Liver (tissue), 9 donors: ENCODE data around the gene TBC1D26. TPM values are rescaled to one million over a fixed set of nuclear protein-coding genes. Genes with fewer than 3 reads are reported as not detected.
"Not testable (repeated sequence)": the region's sequence is repeated elsewhere in the genome, so short reads cannot be mapped to it uniquely, and the experiment has no call there.

ENCODE experiments used
- DNase-seq: peaks from one replicate; pipeline ENCODE4 v3.0.0-alpha.2; 2017; ENCODE audit warnings: low spot score
- H3K27ac ChIP-seq, 2 donors: one replicate each; pipeline ENCODE4 v1.7.0; 2013; ENCODE audit warnings: inconsistent platforms in 2 of 2, low read length in 2 of 2, control low read depth in 1 of 2, low read depth in 1 of 2, mild to moderate bottlenecking in 1 of 2
- H3K27me3 ChIP-seq, 4 donors: one replicate each; pipeline versions ENCODE4 v1.6.1 to v1.7.0; 2013; ENCODE audit warnings: low read length in 3 of 4, inconsistent platforms in 1 of 4, mild to moderate bottlenecking in 1 of 4, moderate library complexity in 1 of 4; ENCODE audit not compliant: control insufficient read depth in 4 of 4, insufficient read depth in 4 of 4
- H3K36me3 ChIP-seq, 4 donors: one replicate each; pipeline versions ENCODE4 v1.6.1 to v1.7.0; 2013; ENCODE audit warnings: low read length in 3 of 4, mild to moderate bottlenecking in 3 of 4, low read depth in 1 of 4, moderate library complexity in 1 of 4; ENCODE audit not compliant: control insufficient read depth in 4 of 4, insufficient read depth in 3 of 4
- H3K4me1 ChIP-seq, 4 donors: one replicate each; pipeline versions ENCODE4 v1.6.1 to v1.7.0; 2013; ENCODE audit warnings: low read length in 3 of 4, mild to moderate bottlenecking in 3 of 4, moderate library complexity in 1 of 4; ENCODE audit not compliant: control insufficient read depth in 4 of 4, insufficient read depth in 4 of 4
- H3K4me3 ChIP-seq, 3 donors: one replicate each; pipeline versions ENCODE4 v1.6.1 to v1.7.0; 2013; ENCODE audit warnings: low read length in 3 of 3, control low read depth in 1 of 3, low read depth in 1 of 3, mild to moderate bottlenecking in 1 of 3
- H3K9ac ChIP-seq, 2 donors: one replicate each; pipeline ENCODE4 v1.7.0; 2013; ENCODE audit warnings: low read length in 2 of 2, mild to moderate bottlenecking in 2 of 2, moderate library complexity in 2 of 2, control low read depth in 1 of 2, low read depth in 1 of 2
- H3K9me3 ChIP-seq, 4 donors: one replicate each; pipeline versions ENCODE4 v1.6.1 to v1.7.0; 2013; ENCODE audit warnings: low read length in 3 of 4; ENCODE audit not compliant: control insufficient read depth in 4 of 4
- ATF3 ChIP-seq: IDR thresholded peaks from 2 replicates; pipeline ENCODE4 v1.6.1; 2016; ENCODE audit warnings: antibody characterized with exemption
- CTCF ChIP-seq: fragments of 150-350 bp; IDR thresholded peaks from 2 replicates; pipeline ENCODE4 v1.5.1; 2017; ENCODE audit warnings: improper control_type of control experiment, low read depth, low read length; ENCODE audit not compliant: missing input control
- FOXA2 ChIP-seq: IDR thresholded peaks from 2 replicates; pipeline ENCODE4 v1.6.1; 2016; ENCODE audit warnings: antibody characterized with exemption
- GABPA ChIP-seq, 2 donors: IDR thresholded peaks in 1 of 2; conservative IDR thresholded peaks in 1 of 2; 2 replicates each; pipeline ENCODE4 v1.6.1; 2016; ENCODE audit warnings: antibody characterized with exemption in 2 of 2, mild to moderate bottlenecking in 1 of 2, moderate library complexity in 1 of 2
- NR2F2 ChIP-seq: IDR thresholded peaks from 2 replicates; pipeline ENCODE4 v1.6.1; 2016; ENCODE audit warnings: antibody characterized with exemption
- RAD21 ChIP-seq, 2 donors: IDR thresholded peaks; 2 replicates each; pipeline ENCODE4 v1.6.1; 2016; ENCODE audit warnings: antibody characterized with exemption in 2 of 2, mild to moderate bottlenecking in 2 of 2
- RXRA ChIP-seq, 2 donors: IDR thresholded peaks; 2 replicates each; pipeline ENCODE4 v1.6.1; 2017 to 2018; ENCODE audit warnings: antibody characterized with exemption in 2 of 2, mild to moderate bottlenecking in 1 of 2
- TAF1 ChIP-seq: conservative IDR thresholded peaks from 2 replicates; pipeline ENCODE4 v1.6.1; 2016; ENCODE audit warnings: antibody characterized with exemption, mild to moderate bottlenecking
- YY1 ChIP-seq: IDR thresholded peaks from 2 replicates; pipeline ENCODE4 v1.6.1; 2016; ENCODE audit warnings: antibody characterized with exemption, mild to moderate bottlenecking
- ZBTB33 ChIP-seq: IDR thresholded peaks from 2 replicates; pipeline ENCODE4 v1.6.1; 2016; ENCODE audit warnings: antibody characterized with exemption
- WGBS: extraction: QIAGEN DNeasy Blood & Tissue Kit; methylation state at CpG from one replicate; pipeline ENCODE4 v1.1.7; 2013; 5-methylcytosine and 5-hydroxymethylcytosine counted together
- polyA plus RNA-seq, 2 donors: library from polyadenylated mRNA; stranded (reverse) in 1 of 2; unstranded in 1 of 2; fragments of 200-250 nt in 1 of 2; fragments of >200 nt in 1 of 2; fragmentation: Nextera tagmentation in 1 of 2; extraction: Ambion mirVana in 1 of 2; gene quantifications; one replicate each; pipeline versions ENCODE4 v1.2.1 to v1.2.3, GENCODE V29; 2013 to 2015
- total RNA-seq, 2 donors: library from RNA; depleted of rRNA; stranded (reverse); fragments of >200 nt; gene quantifications; one replicate each; pipeline ENCODE4 v1.2.3, GENCODE V29; 2014
- donor health status: healthy.
- donor health status: healthy.
- donor health status: healthy.
- donor health status: healthy.
- donor health status: healthy.

The TBC1D26 gene
- total and polyA plus RNA-seq, 4 donors = not detected

- H3K9me3 ChIP-seq, H3K27ac ChIP-seq, H3K36me3 ChIP-seq, H3K9ac ChIP-seq, H3K27me3 ChIP-seq, H3K4me1 ChIP-seq, DNase-seq, H3K4me3 ChIP-seq: not testable (repeated sequence)
- WGBS = 82% methylated on average over 14 of the region's 14 CpGs
Observed at GRCh38 chr17:15730535-15730934, 1.5 kb upstream of the TBC1D26 start.

GRCh38 chr17:15733174-15733789 is 1.2 kb downstream of the TBC1D26 start:
- WGBS = 90% methylated on average over 8 of the region's 10 CpGs
- not testable (repeated sequence) for DNase-seq, H3K4me1 ChIP-seq

GRCh38 chr17:15736578-15736977 is 4.5 kb downstream of the TBC1D26 start:
- not testable (repeated sequence) for H3K4me3 ChIP-seq, H3K27ac ChIP-seq, H3K4me1 ChIP-seq, DNase-seq, H3K9me3 ChIP-seq, H3K36me3 ChIP-seq, H3K9ac ChIP-seq, H3K27me3 ChIP-seq
- WGBS = 83% methylated on average over 4 of the region's 5 CpGs

More at GRCh38 chr17:15733174-15733789, 1.2 kb downstream of the TBC1D26 start:
- H3K9ac ChIP-seq, H3K36me3 ChIP-seq, H3K27ac ChIP-seq, H3K27me3 ChIP-seq, H3K9me3 ChIP-seq, H3K4me3 ChIP-seq: not testable (repeated sequence)

GRCh38 chr17:15738066-15738465 is 6.0 kb downstream of the TBC1D26 start:
- Histone ChIP-seq H3K9me3 (no peaks in the 10 kb centered on the region), H3K4me3 (no peak overlapping the region), H3K9ac (no peak overlapping the region), H3K27ac (no peak overlapping the region), H3K27me3 (no peaks in the 10 kb centered on the region), H3K4me1 (no peaks in the 10 kb centered on the region), H3K36me3 (no peaks in the 10 kb centered on the region)
- TF ChIP-seq GABPA (IDR thresholded peaks at IDR 0.05 in 1 of 2, conservative IDR thresholded peaks at IDR 0.05 in 1 of 2) (no peak), RXRA (IDR thresholded peaks at IDR 0.05) (no peak), NR2F2 (no peak), YY1 (no peak), ZBTB33 (no peak), CTCF (no peak), TAF1 (no peak), RAD21 (IDR thresholded peaks at IDR 0.05) (no peak), FOXA2 (no peak), ATF3 (no peak)
- WGBS = 90% methylated on average over 10 of the region's 10 CpGs
- no peak for DNase-seq

- not testable (repeated sequence) for H3K9ac ChIP-seq, H3K4me3 ChIP-seq, H3K27ac ChIP-seq, H3K36me3 ChIP-seq, DNase-seq, H3K4me1 ChIP-seq, H3K9me3 ChIP-seq, H3K27me3 ChIP-seq
- 90% methylated on average over 10 of the region's 11 CpGs for WGBS
Observed at GRCh38 chr17:15739259-15739658, 7.2 kb downstream of the TBC1D26 start.

- H3K4me3 ChIP-seq, H3K4me1 ChIP-seq, DNase-seq, H3K27me3 ChIP-seq, H3K27ac ChIP-seq, H3K9me3 ChIP-seq, H3K36me3 ChIP-seq, H3K9ac ChIP-seq: not testable (repeated sequence)
- WGBS = 69% methylated on average over 8 of the region's 8 CpGs
Observed at GRCh38 chr17:15740041-15740440, 8.0 kb downstream of the TBC1D26 start.
